NT2/D1 (cell line): Measurements from ENCODE around the gene FNBP1L.

Experiments
- SUZ12 ChIP-seq: IDR thresholded peaks from 2 replicates; pipeline ENCODE4 v1.6.1; 2011; ENCODE audit not compliant: insufficient read length, insufficient read depth; ENCODE audit errors: extremely low read depth
- YY1 ChIP-seq: IDR thresholded peaks from 2 replicates; pipeline ENCODE4 v1.6.1; 2011; ENCODE audit not compliant: insufficient read length, insufficient read depth
- ZNF274 ChIP-seq: IDR thresholded peaks from 2 replicates; pipeline ENCODE4 v1.6.1; 2011; ENCODE audit warnings: mild to moderate bottlenecking, low read depth, low read length

DNA sequence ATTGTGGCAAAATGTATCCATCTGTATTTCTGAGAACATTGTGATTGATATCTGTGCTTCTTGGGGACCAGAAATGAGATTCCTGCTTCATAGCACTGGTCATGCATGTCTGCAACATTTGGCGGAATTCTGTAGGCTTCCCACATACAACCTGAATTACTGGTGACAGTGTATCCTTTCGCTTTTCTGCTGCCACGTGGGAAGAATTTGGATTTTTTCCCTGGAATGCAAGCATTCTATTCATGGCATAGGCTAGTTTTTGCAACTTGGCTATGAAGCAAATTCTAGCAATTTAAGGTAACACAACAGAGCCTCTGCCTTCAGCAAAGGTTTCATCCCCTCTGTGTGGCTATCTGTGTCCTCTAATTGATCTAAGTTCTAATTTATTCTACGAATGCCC is 147.8 kb downstream of the FNBP1L start:
- no peak for TF ChIP-seq ZNF274
- no peak for TF ChIP-seq SUZ12
- no peak for TF ChIP-seq YY1
